ENCODE results near the gene FBXO33.
A peak's percentile ranks its signal among the peaks of the same experiment; 100 is the strongest.
"Not testable (repeated sequence)": the region's sequence is repeated elsewhere in the genome, so short reads cannot be mapped to it uniquely, and the experiment has no call there.

Gene FBXO33

GRCh38 chr14:39372656-39373055 lies 59.6 kb downstream of the FBXO33 start:
- no peak for DNase-seq (ENCODE audit: low spot score)

- no peak for DNase-seq (ENCODE audit: low spot score)
Measured at GRCh38 chr14:39370415-39370814, 61.8 kb downstream of the FBXO33 start.

- no peak for DNase-seq (ENCODE audit: low spot score)
Measured at GRCh38 chr14:39369029-39369428, 63.2 kb downstream of the FBXO33 start.

GRCh38 chr14:39368261-39368959 lies 63.8 kb downstream of the FBXO33 start:
- DNase-seq (ENCODE audit: low spot score): peak; percentile 67

GRCh38 chr14:39367387-39367751 lies 64.9 kb downstream of the FBXO33 start:
- no peak for DNase-seq (ENCODE audit: low spot score)

- no peak for DNase-seq (ENCODE audit: low spot score)
Measured at GRCh38 chr14:39366460-39367386, 65.5 kb downstream of the FBXO33 start.

- DNase-seq (ENCODE audit: low spot score): no peak
Measured at GRCh38 chr14:39365354-39365753, 66.9 kb downstream of the FBXO33 start.

GRCh38 chr14:39364509-39364908 lies 67.7 kb downstream of the FBXO33 start:
- no peak for DNase-seq (ENCODE audit: low spot score)

- not testable (repeated sequence) for DNase-seq (ENCODE audit: low spot score)
Measured at GRCh38 chr14:39361556-39361955, 70.7 kb downstream of the FBXO33 start.

GRCh38 chr14:39360316-39360715 lies 71.9 kb downstream of the FBXO33 start:
- DNase-seq (ENCODE audit: low spot score): no peak

- DNase-seq (ENCODE audit: low spot score): not testable (repeated sequence)
Measured at GRCh38 chr14:39359069-39359468, 73.2 kb downstream of the FBXO33 start.

- DNase-seq (ENCODE audit: low spot score): no peak
Measured at GRCh38 chr14:39351708-39352107, 80.5 kb downstream of the FBXO33 start.

- DNase-seq (ENCODE audit: low spot score): no peak
Measured at GRCh38 chr14:39350866-39351265, 81.4 kb downstream of the FBXO33 start.
